ENCODE measurements around the gene PIAS4. TPM values are rescaled to one million over a fixed set of nuclear protein-coding genes. Genes with fewer than 3 reads are reported as not detected.

PIAS4 gene
- total and polyA plus RNA-seq, 2 of the 13 experiments (the other 11 are each of a cell fraction or from before 2014, with no cell fraction given): 9.0 to 20.1 TPM

GRCh38 chr19:4057931-4058692, 50.6 kb downstream of the PIAS4 start (continued):
- TF ChIP-seq, protein P1, sequence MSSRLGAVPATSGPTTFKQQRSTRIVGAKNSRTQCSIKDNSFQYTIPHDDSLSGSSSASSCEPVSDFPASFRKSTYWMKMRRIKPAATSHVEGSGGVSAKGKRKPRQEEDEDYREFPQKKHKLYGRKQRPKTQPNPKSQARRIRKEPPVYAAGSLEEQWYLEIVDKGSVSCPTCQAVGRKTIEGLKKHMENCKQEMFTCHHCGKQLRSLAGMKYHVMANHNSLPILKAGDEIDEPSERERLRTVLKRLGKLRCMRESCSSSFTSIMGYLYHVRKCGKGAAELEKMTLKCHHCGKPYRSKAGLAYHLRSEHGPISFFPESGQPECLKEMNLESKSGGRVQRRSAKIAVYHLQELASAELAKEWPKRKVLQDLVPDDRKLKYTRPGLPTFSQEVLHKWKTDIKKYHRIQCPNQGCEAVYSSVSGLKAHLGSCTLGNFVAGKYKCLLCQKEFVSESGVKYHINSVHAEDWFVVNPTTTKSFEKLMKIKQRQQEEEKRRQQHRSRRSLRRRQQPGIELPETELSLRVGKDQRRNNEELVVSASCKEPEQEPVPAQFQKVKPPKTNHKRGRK (CRISPR knock-in tag; IDR thresholded peaks at IDR 0.05): no peak
- TF ChIP-seq BCL6 (CRISPR knock-in tag; IDR thresholded peaks at IDR 0.05) (peak; percentile 28), ZBTB1 (CRISPR knock-in tag; IDR thresholded peaks at IDR 0.05; ENCODE audit: borderline replicate concordance) (no peak), PITX1 (CRISPR knock-in tag; IDR thresholded peaks at IDR 0.05) (peak; percentile 21; the same call in 1 of the 2 replicates), EHMT2 (IDR thresholded peaks at IDR 0.05; ENCODE audit: borderline replicate concordance, low read depth, low read length) (no peak), RAD21 (CRISPR knock-in tag; IDR thresholded peaks at IDR 0.05) (peak; percentile 29; the same call in 1 of the 2 replicates), SP5 (CRISPR knock-in tag; IDR thresholded peaks at IDR 0.05; ENCODE audit: borderline replicate concordance, low read depth) (peak; percentile 84), MED13 (CRISPR knock-in tag; IDR thresholded peaks at IDR 0.05) (0 out of 2 replicates have a peak, but pooled peaks have one; percentile 50), GATA4 (IDR thresholded peaks at IDR 0.05; ENCODE audit: borderline replicate concordance, low read depth) (no peak), TCF12 (IDR thresholded peaks at IDR 0.05) (no peak), TCF12 (CRISPR knock-in tag; IDR thresholded peaks at IDR 0.05) (peak; percentile 46; the same call in 1 of the 2 replicates), ZNF44 (CRISPR knock-in tag; IDR thresholded peaks at IDR 0.05) (0 out of 2 replicates have a peak, but pooled peaks have one; percentile 41), JUND (CRISPR knock-in tag; IDR thresholded peaks at IDR 0.05) (peak; percentile 95), ZSCAN5A (CRISPR knock-in tag; IDR thresholded peaks at IDR 0.05; ENCODE audit: borderline replicate concordance) (peak; percentile 24; the same call in 1 of the 2 replicates), HNF1A (IDR thresholded peaks at IDR 0.05; ENCODE audit: low read depth) (no peak), HNF1A (CRISPR knock-in tag; IDR thresholded peaks at IDR 0.05; ENCODE audit: borderline replicate concordance) (no peak; the same call in 1 of the 2 replicates), SMAD9 (CRISPR knock-in tag; IDR thresholded peaks at IDR 0.05) (no peak), FOXJ3 (CRISPR knock-in tag; IDR thresholded peaks at IDR 0.05; ENCODE audit: borderline replicate concordance) (no peak), HNRNPL (IDR thresholded peaks at IDR 0.05; ENCODE audit: low read depth, low read length) (no peak), CENPBD1 (CRISPR knock-in tag; IDR thresholded peaks at IDR 0.05; ENCODE audit: borderline replicate concordance, low read depth) (no peak)
- TF ChIP-seq, protein P2, sequence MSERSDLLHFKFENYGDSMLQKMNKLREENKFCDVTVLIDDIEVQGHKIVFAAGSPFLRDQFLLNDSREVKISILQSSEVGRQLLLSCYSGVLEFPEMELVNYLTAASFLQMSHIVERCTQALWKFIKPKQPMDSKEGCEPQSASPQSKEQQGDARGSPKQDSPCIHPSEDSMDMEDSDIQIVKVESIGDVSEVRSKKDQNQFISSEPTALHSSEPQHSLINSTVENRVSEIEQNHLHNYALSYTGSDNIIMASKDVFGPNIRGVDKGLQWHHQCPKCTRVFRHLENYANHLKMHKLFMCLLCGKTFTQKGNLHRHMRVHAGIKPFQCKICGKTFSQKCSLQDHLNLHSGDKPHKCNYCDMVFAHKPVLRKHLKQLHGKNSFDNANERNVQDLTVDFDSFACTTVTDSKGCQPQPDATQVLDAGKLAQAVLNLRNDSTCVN (CRISPR knock-in tag; IDR thresholded peaks at IDR 0.05; ENCODE audit: borderline replicate concordance): no peak

Data from HepG2 (cell line).